Measurements from ENCODE around the gene MYL9.

DNA sequence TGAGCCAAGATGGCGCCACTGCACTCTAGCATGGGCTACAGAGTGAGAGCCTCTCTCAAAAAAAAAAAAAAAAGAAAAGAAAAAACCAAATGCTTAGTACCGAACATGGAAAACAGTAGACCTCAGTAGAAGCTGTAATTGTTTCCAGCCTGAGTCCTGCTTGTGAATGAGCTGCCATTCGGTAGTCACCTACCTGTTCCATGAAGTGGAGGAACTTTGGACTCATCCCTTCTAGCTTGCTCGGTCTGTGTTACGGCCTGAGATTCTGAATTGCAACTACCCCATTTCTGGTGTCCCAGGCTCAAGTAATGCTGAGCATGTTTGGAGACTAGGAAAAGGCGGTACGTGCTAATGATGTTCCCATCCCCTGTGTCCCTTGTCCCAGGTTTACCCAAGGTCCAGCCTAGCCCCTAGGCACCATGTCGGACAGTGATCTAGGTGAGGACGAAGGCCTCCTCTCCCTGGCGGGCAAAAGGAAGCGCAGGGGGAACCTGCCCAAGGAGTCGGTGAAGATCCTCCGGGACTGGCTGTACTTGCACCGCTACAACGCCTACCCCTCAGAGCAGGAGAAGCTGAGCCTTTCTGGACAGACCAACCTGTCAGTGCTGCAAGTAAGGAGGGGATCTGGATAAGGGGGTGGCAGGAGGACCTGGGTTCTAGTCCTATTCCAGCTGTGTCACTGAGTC lies 37.2 kb downstream of the MYL9 start:
- TF ChIP-seq EP300 (IDR thresholded peaks at IDR 0.05): no peak
- no peak for TF ChIP-seq CTCF (IDR thresholded peaks at IDR 0.05)
- no peak for TF ChIP-seq POLR2AphosphoS5 (IDR thresholded peaks at IDR 0.05)
- no peak for TF ChIP-seq POLR2A (IDR thresholded peaks at IDR 0.05)
